Suprapubic skin (tissue), 4 donors: ENCODE results near the gene PPP1R9A. TPM values are rescaled to one million over a fixed set of nuclear protein-coding genes. Genes with fewer than 3 reads are reported as not detected.

Experiments used
- DNase-seq, 2 donors: peaks; one replicate each; pipeline ENCODE4 v3.0.0-alpha.2; 2019; ENCODE audit warnings: low spot score in 2 of 2
- H3K27ac ChIP-seq: fragments of 200-600 bp; sonication (generic); one replicate; pipeline ENCODE4 v1.5.1; 2019
- H3K27me3 ChIP-seq: fragments of 200-600 bp; sonication (generic); one replicate; pipeline ENCODE4 v1.5.1; 2019
- H3K36me3 ChIP-seq: fragments of 200-600 bp; sonication (generic); one replicate; pipeline ENCODE4 v1.5.1; 2019
- H3K4me1 ChIP-seq: fragments of 200-600 bp; sonication (generic); one replicate; pipeline ENCODE4 v1.5.1; 2019
- H3K4me3 ChIP-seq: fragments of 200-600 bp; sonication (generic); one replicate; pipeline ENCODE4 v1.5.1; 2019; ENCODE audit warnings: mild to moderate bottlenecking
- H3K9me3 ChIP-seq: fragments of 200-600 bp; sonication (generic); one replicate; pipeline ENCODE4 v1.5.1; 2019
- EP300 ChIP-seq: sonication (generic); formaldehyde crosslinking; IDR thresholded peaks from one replicate; pipeline ENCODE4 v1.6.1; 2017; ENCODE audit warnings: antibody characterized with exemption
- POLR2A ChIP-seq, 2 donors: fragments of 450-650 bp; IDR thresholded peaks; one replicate each; pipeline ENCODE4 v1.6.1; 2017; ENCODE audit warnings: antibody characterized with exemption in 2 of 2, mild to moderate bottlenecking in 2 of 2, moderate library complexity in 2 of 2
- POLR2AphosphoS5 ChIP-seq, 3 donors: sonication (generic); formaldehyde crosslinking; IDR thresholded peaks; one replicate each; pipeline ENCODE4 v1.6.1; 2017; ENCODE audit warnings: antibody characterized with exemption in 3 of 3
- WGBS: methylation state at CpG from one replicate; pipeline ENCODE4 v1.1.5; 2018; 5-methylcytosine and 5-hydroxymethylcytosine counted together
- total RNA-seq, 4 donors: library from RNA; depleted of rRNA; stranded (reverse); fragments of >200 nt; gene quantifications; one replicate each; pipeline ENCODE4 v1.1.0, GENCODE V29; 2016
- TF ChIP-seq, protein P1 (sequence below), 2 donors: fragments of 200-600 bp in 1 of 2; fragments of 450-650 bp in 1 of 2; sonication (generic) in 1 of 2; IDR thresholded peaks; one replicate each; pipeline ENCODE4 v1.5.1; 2016 to 2019; ENCODE audit warnings: antibody characterized with exemption in 2 of 2, mild to moderate bottlenecking in 1 of 2, moderate library complexity in 1 of 2

Gene PPP1R9A
- total RNA-seq, 4 donors from 2014 or later, result 0.49 to 8.6 (median 2.5) TPM

DNA sequence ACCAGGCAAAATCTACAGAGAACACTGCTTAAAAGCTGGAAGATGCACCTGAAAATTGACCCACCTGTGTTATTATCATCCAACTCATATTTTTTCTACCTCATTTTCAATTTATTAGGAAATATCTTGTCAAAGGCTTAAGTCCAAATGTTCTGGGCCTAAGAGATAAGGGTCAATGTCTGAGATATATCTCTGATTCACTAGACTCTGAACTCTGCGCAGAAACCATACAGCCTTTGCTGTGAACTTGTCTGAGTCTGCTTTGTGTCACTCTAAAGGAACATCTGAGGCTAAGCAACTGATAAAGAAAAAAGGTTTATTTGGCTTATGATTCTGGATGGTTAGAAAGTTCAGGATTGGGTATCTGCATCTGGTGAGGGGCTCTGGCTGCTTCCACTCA is 413.3 kb downstream of the PPP1R9A start:
- WGBS, result 100% methylated on average over 1 of the region's 1 CpG

DNA sequence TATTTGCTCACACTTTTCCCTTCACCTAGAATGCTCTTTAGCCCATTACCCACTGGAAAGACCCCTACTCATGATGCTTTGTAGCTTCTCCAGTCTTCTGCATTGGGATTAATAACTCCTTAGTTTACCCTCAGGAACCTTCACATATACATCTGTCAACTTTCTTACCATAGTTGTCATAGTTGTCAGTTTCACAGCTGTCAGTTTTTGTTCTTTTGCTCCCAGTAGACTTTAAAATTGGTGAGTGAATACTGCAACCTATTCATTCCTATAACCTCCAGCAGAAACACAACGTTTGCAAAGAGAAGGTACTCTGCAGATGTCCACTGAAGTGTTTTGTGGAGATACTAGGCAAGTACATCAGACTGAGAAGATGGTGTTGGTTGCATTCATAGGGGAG is 414.3 kb downstream of the PPP1R9A start:
- no peaks in the 10 kb centered on the region for H3K36me3 ChIP-seq
- H3K27ac ChIP-seq, result no peak overlapping the region
- peaks cover 13% of the 10 kb centered on the region for H3K27me3 ChIP-seq
- no peaks in the 10 kb centered on the region for H3K9me3 ChIP-seq
- no peak overlapping the region for H3K4me3 ChIP-seq
- WGBS, result 54% methylated on average over 1 of the region's 1 CpG
- TF ChIP-seq POLR2A (IDR thresholded peaks at IDR 0.05), result no peak
- TF ChIP-seq POLR2AphosphoS5 (IDR thresholded peaks at IDR 0.05), result no peak
- no peak for TF ChIP-seq EP300
- TF ChIP-seq, protein P1, sequence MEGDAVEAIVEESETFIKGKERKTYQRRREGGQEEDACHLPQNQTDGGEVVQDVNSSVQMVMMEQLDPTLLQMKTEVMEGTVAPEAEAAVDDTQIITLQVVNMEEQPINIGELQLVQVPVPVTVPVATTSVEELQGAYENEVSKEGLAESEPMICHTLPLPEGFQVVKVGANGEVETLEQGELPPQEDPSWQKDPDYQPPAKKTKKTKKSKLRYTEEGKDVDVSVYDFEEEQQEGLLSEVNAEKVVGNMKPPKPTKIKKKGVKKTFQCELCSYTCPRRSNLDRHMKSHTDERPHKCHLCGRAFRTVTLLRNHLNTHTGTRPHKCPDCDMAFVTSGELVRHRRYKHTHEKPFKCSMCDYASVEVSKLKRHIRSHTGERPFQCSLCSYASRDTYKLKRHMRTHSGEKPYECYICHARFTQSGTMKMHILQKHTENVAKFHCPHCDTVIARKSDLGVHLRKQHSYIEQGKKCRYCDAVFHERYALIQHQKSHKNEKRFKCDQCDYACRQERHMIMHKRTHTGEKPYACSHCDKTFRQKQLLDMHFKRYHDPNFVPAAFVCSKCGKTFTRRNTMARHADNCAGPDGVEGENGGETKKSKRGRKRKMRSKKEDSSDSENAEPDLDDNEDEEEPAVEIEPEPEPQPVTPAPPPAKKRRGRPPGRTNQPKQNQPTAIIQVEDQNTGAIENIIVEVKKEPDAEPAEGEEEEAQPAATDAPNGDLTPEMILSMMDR (IDR thresholded peaks at IDR 0.05), result no peak
- DNase-seq, result no peak
- H3K4me1 ChIP-seq, result no peaks in the 10 kb centered on the region

More for the DNA sequence above, 413.3 kb downstream of the PPP1R9A start:
- H3K4me3 ChIP-seq, result no peak overlapping the region
- no peaks in the 10 kb centered on the region for H3K9me3 ChIP-seq
- DNase-seq, result no peak
- peaks cover 13% of the 10 kb centered on the region for H3K27me3 ChIP-seq
- H3K4me1 ChIP-seq, result no peaks in the 10 kb centered on the region
- TF ChIP-seq, protein P1 (IDR thresholded peaks at IDR 0.05), result no peak
- no peak for TF ChIP-seq POLR2A (IDR thresholded peaks at IDR 0.05)
- no peak for TF ChIP-seq POLR2AphosphoS5 (IDR thresholded peaks at IDR 0.05)
- no peak for TF ChIP-seq EP300
- no peak overlapping the region for H3K27ac ChIP-seq
- no peaks in the 10 kb centered on the region for H3K36me3 ChIP-seq

DNA sequence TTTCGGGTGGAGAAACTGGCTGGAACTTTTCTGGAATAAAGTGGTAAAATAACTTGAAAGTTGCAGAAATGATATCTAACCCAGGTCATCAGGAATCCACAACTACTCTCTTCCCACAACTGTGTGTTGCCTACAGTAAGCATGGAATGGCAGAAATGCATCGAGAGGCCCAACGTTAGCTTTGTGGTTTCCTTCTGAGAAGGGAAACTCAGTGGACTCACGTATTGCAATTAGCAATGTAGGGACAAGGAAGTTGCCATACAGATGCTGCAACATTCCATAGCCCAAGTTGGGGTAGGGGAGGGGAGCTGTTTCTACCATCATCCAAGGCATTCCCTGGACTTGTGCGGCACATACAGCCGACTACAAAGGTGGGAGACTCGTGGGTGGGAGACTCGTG is 415.0 kb downstream of the PPP1R9A start:
- DNase-seq, result no peak
- Histone ChIP-seq H3K27me3 (peaks cover 13% of the 10 kb centered on the region), H3K36me3 (no peaks in the 10 kb centered on the region), H3K9me3 (no peaks in the 10 kb centered on the region), H3K27ac (no peak overlapping the region), H3K4me3 (no peak overlapping the region), H3K4me1 (no peaks in the 10 kb centered on the region)
- 87% methylated on average over 8 of the region's 8 CpGs for WGBS
- TF ChIP-seq EP300 (no peak), POLR2AphosphoS5 (IDR thresholded peaks at IDR 0.05) (no peak), POLR2A (IDR thresholded peaks at IDR 0.05) (no peak)
- TF ChIP-seq, protein P1 (IDR thresholded peaks at IDR 0.05), result no peak

DNA sequence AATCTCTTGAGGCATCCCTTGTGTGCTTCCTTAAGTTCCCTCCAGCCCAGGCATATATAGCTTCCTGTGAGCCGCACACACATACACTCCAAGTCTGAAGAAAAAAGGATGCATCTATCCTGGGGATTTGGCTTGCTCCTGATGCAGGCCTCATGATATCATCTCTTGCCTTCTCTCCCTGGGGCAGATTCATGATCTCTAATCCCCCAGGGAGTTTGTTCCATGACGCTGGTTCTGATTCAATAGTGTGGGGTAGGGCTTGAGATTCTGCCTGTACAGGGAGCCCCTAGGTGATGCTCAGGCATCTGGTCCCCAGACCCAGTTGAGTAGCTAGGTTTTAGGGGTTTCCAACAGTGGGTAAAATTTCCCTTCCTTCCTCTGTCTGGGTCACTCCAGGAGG is 415.5 kb downstream of the PPP1R9A start:
- H3K27me3 ChIP-seq, result peaks cover 13% of the 10 kb centered on the region
- no peaks in the 10 kb centered on the region for H3K4me1 ChIP-seq
- no peak overlapping the region for H3K27ac ChIP-seq
- no peaks in the 10 kb centered on the region for H3K9me3 ChIP-seq
- no peaks in the 10 kb centered on the region for H3K36me3 ChIP-seq
- DNase-seq, result no peak
- WGBS, result 25% methylated on average over 2 of the region's 2 CpGs
- TF ChIP-seq EP300 (no peak), POLR2A (IDR thresholded peaks at IDR 0.05) (no peak), POLR2AphosphoS5 (IDR thresholded peaks at IDR 0.05) (no peak)
- TF ChIP-seq, protein P1 (IDR thresholded peaks at IDR 0.05), result no peak
- H3K4me3 ChIP-seq, result no peak overlapping the region

DNA sequence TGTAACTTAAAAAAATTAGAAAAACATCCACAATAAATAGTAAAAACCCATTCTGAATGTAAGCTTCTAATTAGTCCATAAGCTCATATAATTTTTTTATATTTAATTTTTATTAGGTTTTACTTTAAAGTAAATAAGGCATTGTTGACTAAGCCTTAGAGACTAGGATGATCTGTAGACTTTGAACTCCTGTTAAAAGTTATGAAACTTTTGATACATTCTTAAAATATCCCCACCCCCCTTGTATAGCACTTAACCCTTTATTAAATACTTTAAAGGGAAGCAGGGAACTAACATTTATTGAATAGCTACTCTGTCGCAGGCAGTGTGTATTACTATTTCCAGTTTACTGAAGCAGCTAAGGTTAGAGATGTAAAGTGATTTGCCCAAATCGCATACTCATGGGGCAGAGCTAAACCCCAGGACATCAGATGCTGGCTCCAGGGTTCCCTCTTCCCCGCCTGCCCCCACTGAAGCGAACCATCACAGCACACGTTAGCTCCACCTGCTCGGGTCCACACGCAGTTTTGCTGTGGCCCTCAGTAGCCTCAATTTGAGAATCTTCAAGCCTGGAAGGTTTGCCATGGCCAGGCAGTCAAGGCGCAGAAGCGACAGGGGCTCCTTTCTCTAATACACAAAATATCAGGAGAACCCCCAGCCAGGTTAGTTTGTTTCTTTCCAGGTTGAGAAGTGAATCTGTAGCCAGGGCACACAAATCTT is 416.2 kb downstream of the PPP1R9A start:
- no peak for TF ChIP-seq POLR2A (IDR thresholded peaks at IDR 0.05)
- TF ChIP-seq POLR2AphosphoS5 (IDR thresholded peaks at IDR 0.05), result no peak
- TF ChIP-seq, protein P1 (IDR thresholded peaks at IDR 0.05), result no peak
- TF ChIP-seq EP300, result no peak
- Histone ChIP-seq H3K27ac (no peak overlapping the region), H3K36me3 (no peaks in the 10 kb centered on the region), H3K4me3 (no peak overlapping the region), H3K9me3 (no peaks in the 10 kb centered on the region), H3K4me1 (no peaks in the 10 kb centered on the region), H3K27me3 (peaks cover 13% of the 10 kb centered on the region)
- no peak for DNase-seq
- WGBS, result 91% methylated on average over 9 of the region's 9 CpGs
